HepG2 (cell line): ENCODE results near the gene NCR1. TPM values are rescaled to one million over a fixed set of nuclear protein-coding genes. Genes with fewer than 3 reads are reported as not detected.

Experiments used
- ATAC-seq: fragments of 200-7000 bp; cut with Tn5 transposase; 3 replicates; pipeline ENCODE4 v1.9.1; 2020; ENCODE audit warnings: mild to moderate bottlenecking, moderate library complexity
- BruUV-seq: library from RNA; stranded (reverse); fragments of 400-500 nt; replicated peaks from 2 replicates; lab custom pipeline; 2021; lab: Mats Ljungman, UMichigan
- CTCF ChIA-PET: fragments of 300-600 bp; formaldehyde crosslinking; extraction: SDS; loops from one replicate; lab custom pipeline; 2021; ENCODE audit warnings: low total read pairs, inconsistent platforms, low intra/inter-chr PET ratio; lab: Yijun Ruan, JAX
- POLR2A ChIA-PET: fragments of 350-600 bp; sonication (Branson Sonifier 250); formaldehyde crosslinking; loops from one replicate; lab custom pipeline; 2020; ENCODE audit warnings: antibody characterized with exemption, inconsistent platforms; lab: Yijun Ruan, JAX
- DNase-seq: peaks from one replicate; pipeline ENCODE4 v3.0.0-alpha.2; 2015; ENCODE audit warnings: low spot score
- FAIRE-seq: peaks from 3 replicates; lab custom pipeline; 2011; peaks lifted over from hg19 to GRCh38; lab: Jason Lieb, UNC
- H2AFZ ChIP-seq: one replicate; pipeline ENCODE4 v1.6.1; 2011; ENCODE audit warnings: low read length, inconsistent platforms
- H3K27ac ChIP-seq: fragments of 300-600 bp; 3 replicates; pipeline ENCODE4 v1.8.0; 2011; ENCODE audit warnings: mixed run types, mild to moderate bottlenecking, mixed read lengths, low read length, inconsistent platforms; ENCODE audit not compliant: insufficient read depth; ENCODE audit errors: extremely low read length
- H3K27me3 ChIP-seq, 2 experiments: fragments of 200-600 bp in 1 of 2; 2 replicates in 1 of 2; 3 replicates in 1 of 2; pipeline versions ENCODE4 v1.6.0 to v1.8.0; 2011; ENCODE audit warnings: low read length in 2 of 2, mild to moderate bottlenecking in 2 of 2, moderate library complexity in 2 of 2, inconsistent platforms in 1 of 2; ENCODE audit not compliant: insufficient read depth in 2 of 2, control insufficient read depth in 1 of 2
- H3K36me3 ChIP-seq, 2 experiments: fragments of 200-600 bp in 1 of 2; replicated peaks in 1 of 2; 2 replicates in 1 of 2; 3 replicates in 1 of 2; pipeline versions ENCODE4 v1.5.1 to v1.8.0; 2011; ENCODE audit warnings: low read length in 2 of 2, inconsistent platforms in 1 of 2; ENCODE audit not compliant: insufficient read depth in 2 of 2, control insufficient read depth in 1 of 2
- H3K4me1 ChIP-seq: 2 replicates; pipeline ENCODE4 v1.5.1; 2012; ENCODE audit warnings: low read length, inconsistent platforms; ENCODE audit not compliant: insufficient read depth
- H3K4me2 ChIP-seq: 2 replicates; pipeline ENCODE4 v1.6.0; 2011; ENCODE audit warnings: low read depth, low read length, inconsistent platforms
- H3K4me3 ChIP-seq, 3 experiments: fragments of 200-600 bp in 1 of 3; sonication (generic), shearing (Covaris generic) in 1 of 3; replicated peaks in 1 of 3; 2 replicates each; pipeline ENCODE4 v1.5.1; 2011 to 2016; ENCODE audit warnings: low read length in 3 of 3, inconsistent platforms in 2 of 3, low read depth in 2 of 3, mild to moderate bottlenecking in 2 of 3, control low read depth in 1 of 3, mixed read lengths in 1 of 3; ENCODE audit not compliant: insufficient read depth in 1 of 3
- H3K79me2 ChIP-seq: one replicate; pipeline ENCODE4 v1.6.1; 2011; ENCODE audit warnings: low read length, inconsistent platforms; ENCODE audit not compliant: insufficient read depth
- H3K9ac ChIP-seq: 2 replicates; pipeline ENCODE4 v1.6.0; 2011; ENCODE audit warnings: mild to moderate bottlenecking, low read depth, low read length, inconsistent platforms; ENCODE audit not compliant: insufficient read depth
- H3K9me3 ChIP-seq: 2 replicates; pipeline ENCODE4 v1.5.1; 2012; ENCODE audit warnings: mild to moderate bottlenecking, low read length
- H4K20me1 ChIP-seq: 2 replicates; pipeline ENCODE4 v1.6.0; 2011; ENCODE audit warnings: inconsistent platforms, mild to moderate bottlenecking, low read length, moderate library complexity; ENCODE audit not compliant: insufficient read depth
- DMAP1 ChIP-seq: IDR thresholded peaks from 2 replicates; pipeline ENCODE4 v1.6.1; 2016
- EEA1 ChIP-seq: sonication (generic); formaldehyde crosslinking; IDR thresholded peaks from 2 replicates; pipeline ENCODE4 v1.5.1; 2020; ENCODE audit warnings: mild to moderate bottlenecking, missing genetic modification reagents, borderline replicate concordance
- GATAD1 ChIP-seq: IDR thresholded peaks from 2 replicates; pipeline ENCODE4 v1.6.1; 2016; ENCODE audit warnings: missing genetic modification reagents, missing compliant biosample characterization
- PHF8 ChIP-seq: sonication (generic); formaldehyde crosslinking; IDR thresholded peaks from 2 replicates; pipeline ENCODE4 v1.5.0; 2020; ENCODE audit warnings: missing genetic modification reagents
- RARA ChIP-seq: IDR thresholded peaks from 2 replicates; pipeline ENCODE4 v1.6.1; 2016; ENCODE audit warnings: missing genetic modification reagents, missing compliant biosample characterization
- SNAI1 ChIP-seq: sonication (generic); formaldehyde crosslinking; IDR thresholded peaks from 2 replicates; pipeline ENCODE4 v1.5.0; 2020; ENCODE audit warnings: mild to moderate bottlenecking, missing genetic modification reagents, borderline replicate concordance
- SYNCRIP ChIP-seq: fragments of 200-400 bp; formaldehyde crosslinking; IDR thresholded peaks from 2 replicates; pipeline ENCODE4 v1.6.1; 2018; ENCODE audit warnings: mild to moderate bottlenecking, low read depth, low read length; ENCODE audit not compliant: insufficient read depth
- ZBTB44 ChIP-seq: sonication (generic); formaldehyde crosslinking; IDR thresholded peaks from 2 replicates; pipeline ENCODE4 v1.4.0; 2020; ENCODE audit warnings: missing genetic modification reagents
- ZNF678 ChIP-seq: sonication (generic); formaldehyde crosslinking; IDR thresholded peaks from 2 replicates; pipeline ENCODE4 v1.4.0; 2020; ENCODE audit warnings: mild to moderate bottlenecking, missing genetic modification reagents
- ZNF841 ChIP-seq: sonication (generic); formaldehyde crosslinking; IDR thresholded peaks from 2 replicates; pipeline ENCODE4 v1.8.1; 2023; ENCODE audit warnings: missing genetic modification reagents, borderline replicate concordance
- ZSCAN29 ChIP-seq: sonication (generic); formaldehyde crosslinking; conservative IDR thresholded peaks from 2 replicates; pipeline ENCODE4 v1.4.0; 2020; ENCODE audit warnings: mild to moderate bottlenecking, missing genetic modification reagents
- whole genome bisulfite sequencing: methylation state at CpG from one replicate; pipeline ENCODE4 v1.1.6; 2017; ENCODE audit warnings: low lambda C conversion rate; 5-methylcytosine and 5-hydroxymethylcytosine counted together
- in situ Hi-C: cut with HindIII; loops from 2 replicates; pipeline ENCODE4 v1.10.0; 2017; ENCODE audit warnings: low pct_unique_long_range_greater_than_20kb; ENCODE audit not compliant: extremely low pct_ligation_motif_present
- intact Hi-C: fragments of 100-400 bp; cut with micrococcal nuclease; formaldehyde crosslinking; loops from one replicate; pipeline ENCODE4 v1.10.0; 2022; ENCODE audit not compliant: unreplicated experiment
- polyA plus RNA-seq, 8 experiments: library from polyadenylated mRNA; depleted of rRNA in 3 of 8; stranded (reverse) in 7 of 8; unstranded in 1 of 8; fragments of >200 nt; fragmentation: Illumina TruSeq in 4 of 8; extraction: Trizol in 4 of 8; gene quantifications; 2 replicates each; pipeline versions ENCODE4 v1.2.1 to v1.2.3, GENCODE V29; 2011 to 2016; ENCODE audit warnings: low read depth in 4 of 8, missing spikeins in 1 of 8, mixed read lengths in 1 of 8; ENCODE audit not compliant: insufficient read depth in 1 of 8
- total RNA-seq, 5 experiments: library from RNA; depleted of rRNA; stranded (reverse); fragments of >200 nt; fragmentation: Illumina TruSeq; extraction: Trizol; gene quantifications; 2 replicates each; pipeline ENCODE4 v1.2.3, GENCODE V29; 2016; ENCODE audit warnings: low read depth in 1 of 5
- TF ChIP-seq, protein P1 (sequence below): IDR thresholded peaks from 2 replicates; pipeline ENCODE4 v1.6.1; 2016; ENCODE audit warnings: mild to moderate bottlenecking
- TF ChIP-seq, protein P2 (sequence below): IDR thresholded peaks from 2 replicates; pipeline ENCODE4 v1.4.0; 2020; ENCODE audit warnings: mild to moderate bottlenecking, missing genetic modification reagents
- TF ChIP-seq, protein P3 (sequence below): sonication (generic); formaldehyde crosslinking; conservative IDR thresholded peaks from 2 replicates; pipeline ENCODE4 v1.4.0; 2020; ENCODE audit warnings: mild to moderate bottlenecking, missing genetic modification reagents, moderate library complexity
- TF ChIP-seq, protein P4 (sequence below): sonication (generic); formaldehyde crosslinking; IDR thresholded peaks from 2 replicates; pipeline ENCODE4 v1.5.0; 2020; ENCODE audit warnings: mild to moderate bottlenecking, low read depth, missing genetic modification reagents, borderline replicate concordance

Gene NCR1
- total and polyA plus RNA-seq, 2 of the 13 experiments (the other 11 are each of a cell fraction or from before 2014, with no cell fraction given): not detected

- in situ Hi-C loops: no loop called here
- TF ChIP-seq, protein P1, sequence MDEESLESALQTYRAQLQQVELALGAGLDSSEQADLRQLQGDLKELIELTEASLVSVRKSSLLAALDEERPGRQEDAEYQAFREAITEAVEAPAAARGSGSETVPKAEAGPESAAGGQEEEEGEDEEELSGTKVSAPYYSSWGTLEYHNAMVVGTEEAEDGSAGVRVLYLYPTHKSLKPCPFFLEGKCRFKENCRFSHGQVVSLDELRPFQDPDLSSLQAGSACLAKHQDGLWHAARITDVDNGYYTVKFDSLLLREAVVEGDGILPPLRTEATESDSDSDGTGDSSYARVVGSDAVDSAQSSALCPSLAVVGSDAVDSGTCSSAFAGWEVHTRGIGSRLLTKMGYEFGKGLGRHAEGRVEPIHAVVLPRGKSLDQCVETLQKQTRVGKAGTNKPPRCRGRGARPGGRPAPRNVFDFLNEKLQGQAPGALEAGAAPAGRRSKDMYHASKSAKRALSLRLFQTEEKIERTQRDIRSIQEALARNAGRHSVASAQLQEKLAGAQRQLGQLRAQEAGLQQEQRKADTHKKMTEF: no peak
- no peak for TF ChIP-seq ZNF678 (CRISPR knock-in tag)
- TF ChIP-seq ZSCAN29 (CRISPR knock-in tag): no peak
- TF ChIP-seq ZBTB44 (CRISPR knock-in tag): no peak
- no peak for TF ChIP-seq ZNF841
- no peak for TF ChIP-seq SNAI1
- TF ChIP-seq, protein P2, sequence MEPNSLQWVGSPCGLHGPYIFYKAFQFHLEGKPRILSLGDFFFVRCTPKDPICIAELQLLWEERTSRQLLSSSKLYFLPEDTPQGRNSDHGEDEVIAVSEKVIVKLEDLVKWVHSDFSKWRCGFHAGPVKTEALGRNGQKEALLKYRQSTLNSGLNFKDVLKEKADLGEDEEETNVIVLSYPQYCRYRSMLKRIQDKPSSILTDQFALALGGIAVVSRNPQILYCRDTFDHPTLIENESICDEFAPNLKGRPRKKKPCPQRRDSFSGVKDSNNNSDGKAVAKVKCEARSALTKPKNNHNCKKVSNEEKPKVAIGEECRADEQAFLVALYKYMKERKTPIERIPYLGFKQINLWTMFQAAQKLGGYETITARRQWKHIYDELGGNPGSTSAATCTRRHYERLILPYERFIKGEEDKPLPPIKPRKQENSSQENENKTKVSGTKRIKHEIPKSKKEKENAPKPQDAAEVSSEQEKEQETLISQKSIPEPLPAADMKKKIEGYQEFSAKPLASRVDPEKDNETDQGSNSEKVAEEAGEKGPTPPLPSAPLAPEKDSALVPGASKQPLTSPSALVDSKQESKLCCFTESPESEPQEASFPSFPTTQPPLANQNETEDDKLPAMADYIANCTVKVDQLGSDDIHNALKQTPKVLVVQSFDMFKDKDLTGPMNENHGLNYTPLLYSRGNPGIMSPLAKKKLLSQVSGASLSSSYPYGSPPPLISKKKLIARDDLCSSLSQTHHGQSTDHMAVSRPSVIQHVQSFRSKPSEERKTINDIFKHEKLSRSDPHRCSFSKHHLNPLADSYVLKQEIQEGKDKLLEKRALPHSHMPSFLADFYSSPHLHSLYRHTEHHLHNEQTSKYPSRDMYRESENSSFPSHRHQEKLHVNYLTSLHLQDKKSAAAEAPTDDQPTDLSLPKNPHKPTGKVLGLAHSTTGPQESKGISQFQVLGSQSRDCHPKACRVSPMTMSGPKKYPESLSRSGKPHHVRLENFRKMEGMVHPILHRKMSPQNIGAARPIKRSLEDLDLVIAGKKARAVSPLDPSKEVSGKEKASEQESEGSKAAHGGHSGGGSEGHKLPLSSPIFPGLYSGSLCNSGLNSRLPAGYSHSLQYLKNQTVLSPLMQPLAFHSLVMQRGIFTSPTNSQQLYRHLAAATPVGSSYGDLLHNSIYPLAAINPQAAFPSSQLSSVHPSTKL: no peak
- no peak for TF ChIP-seq EEA1 (CRISPR knock-in tag)
- TF ChIP-seq, protein P3, sequence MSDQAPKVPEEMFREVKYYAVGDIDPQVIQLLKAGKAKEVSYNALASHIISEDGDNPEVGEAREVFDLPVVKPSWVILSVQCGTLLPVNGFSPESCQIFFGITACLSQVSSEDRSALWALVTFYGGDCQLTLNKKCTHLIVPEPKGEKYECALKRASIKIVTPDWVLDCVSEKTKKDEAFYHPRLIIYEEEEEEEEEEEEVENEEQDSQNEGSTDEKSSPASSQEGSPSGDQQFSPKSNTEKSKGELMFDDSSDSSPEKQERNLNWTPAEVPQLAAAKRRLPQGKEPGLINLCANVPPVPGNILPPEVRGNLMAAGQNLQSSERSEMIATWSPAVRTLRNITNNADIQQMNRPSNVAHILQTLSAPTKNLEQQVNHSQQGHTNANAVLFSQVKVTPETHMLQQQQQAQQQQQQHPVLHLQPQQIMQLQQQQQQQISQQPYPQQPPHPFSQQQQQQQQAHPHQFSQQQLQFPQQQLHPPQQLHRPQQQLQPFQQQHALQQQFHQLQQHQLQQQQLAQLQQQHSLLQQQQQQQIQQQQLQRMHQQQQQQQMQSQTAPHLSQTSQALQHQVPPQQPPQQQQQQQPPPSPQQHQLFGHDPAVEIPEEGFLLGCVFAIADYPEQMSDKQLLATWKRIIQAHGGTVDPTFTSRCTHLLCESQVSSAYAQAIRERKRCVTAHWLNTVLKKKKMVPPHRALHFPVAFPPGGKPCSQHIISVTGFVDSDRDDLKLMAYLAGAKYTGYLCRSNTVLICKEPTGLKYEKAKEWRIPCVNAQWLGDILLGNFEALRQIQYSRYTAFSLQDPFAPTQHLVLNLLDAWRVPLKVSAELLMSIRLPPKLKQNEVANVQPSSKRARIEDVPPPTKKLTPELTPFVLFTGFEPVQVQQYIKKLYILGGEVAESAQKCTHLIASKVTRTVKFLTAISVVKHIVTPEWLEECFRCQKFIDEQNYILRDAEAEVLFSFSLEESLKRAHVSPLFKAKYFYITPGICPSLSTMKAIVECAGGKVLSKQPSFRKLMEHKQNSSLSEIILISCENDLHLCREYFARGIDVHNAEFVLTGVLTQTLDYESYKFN (CRISPR knock-in tag): no peak
- TF ChIP-seq DMAP1 (CRISPR knock-in tag): no peak
- no peak for TF ChIP-seq GATAD1 (CRISPR knock-in tag)
- TF ChIP-seq, protein P4, sequence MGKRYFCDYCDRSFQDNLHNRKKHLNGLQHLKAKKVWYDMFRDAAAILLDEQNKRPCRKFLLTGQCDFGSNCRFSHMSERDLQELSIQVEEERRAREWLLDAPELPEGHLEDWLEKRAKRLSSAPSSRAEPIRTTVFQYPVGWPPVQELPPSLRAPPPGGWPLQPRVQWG (CRISPR knock-in tag): no peak
- TF ChIP-seq SYNCRIP: no peak
- no peak for TF ChIP-seq PHF8 (CRISPR knock-in tag)
- no peak for TF ChIP-seq RARA (CRISPR knock-in tag)
These were observed 49.4 kb downstream of the NCR1 start for GRCh38 chr19:54955376-54955775.

More at GRCh38 chr19:54955376-54955775, 49.4 kb downstream of the NCR1 start:
- Histone ChIP-seq H2AFZ (no peak overlapping the region), H3K27me3 (peaks cover 0 to 6% of the 10 kb centered on the region in 2 experiments; a peak in 2 of 5 replicates), H3K27ac (no peak overlapping the region), H3K4me3 (no peak overlapping the region), H3K4me2 (no peak overlapping the region), H3K9me3 (no peaks in the 10 kb centered on the region), H3K36me3 (no peaks in the 10 kb centered on the region), H4K20me1 (no peaks in the 10 kb centered on the region), H3K79me2 (no peaks in the 10 kb centered on the region), H3K9ac (no peak overlapping the region), H3K4me1 (no peaks in the 10 kb centered on the region)
- ChIA-PET CTCF (no interaction called here), POLR2A (no interaction called here)
- BruUV-seq: no TSS peak
- WGBS: 3% methylated on average over 4 of the region's 11 CpGs
- FAIRE-seq: no peak
- no peak for DNase-seq
- intact Hi-C loops: no loop called here
- ATAC-seq: no peak
